NCI-H1105 (cell line): ENCODE measurements around the gene SLC12A4.
"Not testable (repeated sequence)": the region's sequence is repeated elsewhere in the genome, so short reads cannot be mapped to it uniquely, and the experiment has no call there.

Experiments used
- DNase-seq: peaks from one replicate; lab custom pipeline; 2025; lab: John Stamatoyannopoulos, UW

The SLC12A4 gene

DNA sequence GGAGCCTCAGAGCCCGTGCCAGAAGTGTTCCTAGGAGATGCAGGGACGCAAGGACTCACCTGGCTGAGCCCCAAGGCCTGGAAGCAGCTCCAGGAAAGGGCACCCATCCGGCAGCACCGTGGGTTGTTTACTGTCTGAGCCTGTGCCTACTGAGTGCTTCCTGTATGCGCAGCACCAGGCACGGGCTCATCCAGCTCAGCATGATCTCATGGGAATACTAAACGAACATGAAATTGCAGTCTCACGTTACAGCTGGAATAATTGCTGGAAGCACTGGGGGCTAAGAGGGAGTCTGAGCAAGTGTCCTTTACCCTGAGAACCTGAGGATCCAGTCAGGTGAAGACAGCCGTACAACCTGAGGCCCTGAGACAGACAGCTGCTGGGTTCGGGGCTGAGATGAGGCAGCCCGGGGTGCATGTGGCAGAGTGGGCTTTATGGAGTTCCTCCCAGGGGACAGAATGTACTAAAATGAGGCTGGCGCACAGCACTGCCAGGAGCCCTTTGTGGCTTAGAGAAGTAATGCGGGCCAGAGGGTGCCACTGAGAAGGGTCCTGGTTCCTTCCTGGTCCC, 42.2 kb downstream of the SLC12A4 start:
- DNase-seq: peak; percentile 61

DNA sequence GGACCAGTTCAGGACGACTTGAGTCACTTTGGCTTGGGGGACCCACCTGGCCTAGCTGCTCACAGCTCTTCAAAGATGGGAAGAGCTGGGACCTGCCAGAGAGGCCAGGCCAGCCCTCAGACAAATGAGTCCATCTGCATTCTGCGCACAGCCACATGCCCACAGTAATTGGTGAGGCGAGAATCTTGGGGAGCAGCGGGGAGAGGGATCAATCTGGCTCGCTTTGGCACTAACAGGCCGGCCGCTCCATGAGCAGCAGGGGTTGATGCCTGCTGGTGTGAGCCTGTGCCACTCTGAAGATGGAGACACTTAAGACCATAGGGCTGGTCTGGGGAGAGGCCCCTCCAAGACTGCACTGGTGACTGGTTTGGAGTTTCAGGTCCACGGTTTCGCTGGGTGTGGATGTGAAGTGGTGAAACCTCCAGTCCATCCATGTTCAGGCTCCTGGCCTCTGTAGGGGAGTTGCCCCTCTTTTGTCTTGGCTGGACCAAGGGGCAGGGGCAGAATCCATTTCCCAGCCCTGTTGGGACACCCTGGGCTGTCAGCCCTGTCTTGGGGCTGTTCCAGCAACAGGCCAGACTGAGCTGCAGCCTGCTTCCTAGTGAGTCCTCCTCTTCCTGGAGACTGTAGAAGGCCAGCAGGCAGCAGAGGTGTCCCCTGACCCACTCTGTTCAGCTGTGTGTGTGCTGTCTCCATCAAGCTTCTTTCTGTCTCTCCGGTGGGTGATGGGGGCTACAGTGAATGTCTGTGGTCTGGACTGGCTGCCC, 44.1 kb downstream of the SLC12A4 start:
- DNase-seq: no peak

DNA sequence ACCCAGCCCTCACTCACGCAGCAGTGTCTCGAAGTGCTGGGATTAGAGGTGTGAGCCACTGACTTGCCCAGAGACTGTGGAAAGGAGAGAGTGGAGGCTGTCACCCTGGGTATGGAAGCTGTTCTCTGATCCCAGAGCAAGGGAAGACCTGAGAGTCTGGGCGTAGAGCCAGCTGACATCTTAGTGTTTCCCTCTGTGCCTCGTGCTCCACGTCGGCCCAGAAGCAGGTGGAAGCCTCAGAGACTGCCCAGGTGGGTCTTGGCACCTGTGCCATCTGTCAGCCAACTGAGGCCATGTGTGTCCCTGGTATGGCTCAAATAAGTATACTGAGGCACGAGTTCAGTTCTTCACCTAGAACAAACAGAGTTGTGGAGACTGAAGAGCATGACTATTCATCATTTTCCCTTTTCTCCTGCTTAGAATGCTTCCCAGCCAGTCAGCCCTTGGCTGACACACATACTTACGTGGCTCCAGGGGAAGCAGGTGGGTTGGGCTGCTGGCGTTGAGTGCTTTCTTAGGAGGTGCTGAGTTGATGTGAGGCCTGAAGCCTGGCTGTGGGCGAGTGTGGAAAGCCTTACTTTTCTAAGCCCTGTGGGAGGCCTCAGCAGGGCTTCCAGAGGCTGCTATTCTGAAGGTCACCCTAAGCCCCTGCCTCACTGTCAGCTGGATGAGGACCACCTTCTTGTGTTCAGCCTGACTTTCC, 44.9 kb downstream of the SLC12A4 start:
- peak; percentile 35 for DNase-seq

DNA sequence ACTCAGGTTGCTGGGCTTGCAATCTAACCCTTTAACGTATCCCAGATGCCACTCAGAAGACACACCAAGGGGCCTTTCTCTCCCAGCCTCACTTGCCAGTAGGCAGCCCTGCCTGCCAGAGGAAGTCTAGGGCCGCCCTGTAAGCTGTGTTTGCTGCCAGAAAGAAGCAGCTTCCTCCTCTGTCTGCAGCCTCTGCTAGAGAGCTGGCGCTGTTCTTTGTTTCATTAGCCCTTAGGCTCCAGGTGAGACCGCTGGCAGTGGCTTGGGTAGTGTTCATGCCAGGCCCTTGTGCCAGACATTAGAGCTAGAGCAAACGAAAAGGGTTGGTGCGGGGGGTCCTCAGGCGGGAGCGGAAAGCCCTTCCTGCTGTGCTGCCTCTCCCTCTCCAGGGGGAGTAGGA, 45.7 kb downstream of the SLC12A4 start:
- peak; percentile 21 for DNase-seq

DNA sequence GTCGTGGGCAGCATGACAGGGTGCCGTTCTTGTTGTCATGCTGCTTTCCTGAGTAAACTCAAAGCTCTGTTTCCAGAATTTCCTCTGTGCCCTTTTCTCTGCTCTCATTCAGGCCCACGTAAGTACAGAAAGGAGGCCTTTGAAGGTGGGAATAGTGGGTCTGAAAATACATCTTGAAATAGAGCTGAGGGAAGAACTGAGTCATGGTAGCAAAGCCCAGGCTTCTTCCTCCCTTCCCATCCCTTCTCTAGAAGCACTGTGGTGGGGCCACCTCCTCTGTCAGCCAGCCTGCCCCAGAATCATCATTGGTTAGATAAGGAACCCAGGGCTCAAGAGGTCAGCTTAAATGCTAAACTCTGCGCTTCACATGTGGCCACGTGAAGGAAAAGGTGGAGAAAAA, 46.2 kb downstream of the SLC12A4 start:
- no peak for DNase-seq

DNA sequence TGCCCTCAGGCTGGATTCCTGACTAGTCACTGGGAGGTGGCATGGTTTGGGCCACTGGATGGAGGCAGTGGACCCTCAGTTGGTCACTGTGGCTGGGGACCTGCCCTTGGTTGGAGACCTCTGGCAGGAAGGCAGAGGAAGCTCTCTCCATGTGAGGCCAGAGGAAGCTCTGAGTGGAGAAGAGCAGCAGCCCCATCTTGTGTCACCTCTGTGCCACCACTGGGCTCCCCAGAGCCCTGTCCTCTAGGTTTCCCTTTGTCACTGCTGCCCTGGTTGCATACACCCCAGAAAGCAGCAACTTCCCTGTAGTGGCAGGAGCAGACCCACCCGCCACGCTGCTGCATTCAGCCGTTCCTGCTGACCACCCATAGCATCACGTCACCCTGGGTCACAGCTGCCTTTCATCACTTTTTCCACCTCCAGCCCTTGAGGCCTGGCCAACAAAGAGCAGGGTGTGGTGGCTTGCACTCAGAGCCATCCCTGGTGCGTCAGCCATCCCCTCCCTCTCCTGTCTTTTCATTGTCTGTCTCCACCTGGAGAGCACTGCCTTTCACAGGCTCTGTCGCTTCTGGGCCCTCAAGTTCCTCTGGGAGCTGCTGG, 48.7 kb downstream of the SLC12A4 start:
- DNase-seq: no peak

DNA sequence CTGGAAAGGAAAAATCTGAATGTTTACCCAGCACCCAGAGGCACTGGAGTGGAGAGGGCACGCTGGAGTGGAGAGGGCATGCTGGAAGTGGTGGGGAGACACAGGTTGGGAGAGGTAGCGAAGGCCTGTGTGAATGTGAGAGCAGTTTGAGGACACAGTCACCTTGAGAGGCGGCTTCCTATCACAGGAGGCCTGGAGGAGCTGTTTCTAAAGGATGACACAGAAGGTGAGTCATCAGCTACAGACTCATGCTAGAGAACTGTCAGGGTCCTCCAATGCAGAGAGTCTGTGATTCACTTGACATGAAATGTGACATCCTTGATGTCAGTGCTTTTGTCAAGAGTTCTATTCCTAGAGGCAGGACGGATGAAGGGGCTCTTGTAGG, 50.6 kb downstream of the SLC12A4 start:
- DNase-seq: no peak

DNA sequence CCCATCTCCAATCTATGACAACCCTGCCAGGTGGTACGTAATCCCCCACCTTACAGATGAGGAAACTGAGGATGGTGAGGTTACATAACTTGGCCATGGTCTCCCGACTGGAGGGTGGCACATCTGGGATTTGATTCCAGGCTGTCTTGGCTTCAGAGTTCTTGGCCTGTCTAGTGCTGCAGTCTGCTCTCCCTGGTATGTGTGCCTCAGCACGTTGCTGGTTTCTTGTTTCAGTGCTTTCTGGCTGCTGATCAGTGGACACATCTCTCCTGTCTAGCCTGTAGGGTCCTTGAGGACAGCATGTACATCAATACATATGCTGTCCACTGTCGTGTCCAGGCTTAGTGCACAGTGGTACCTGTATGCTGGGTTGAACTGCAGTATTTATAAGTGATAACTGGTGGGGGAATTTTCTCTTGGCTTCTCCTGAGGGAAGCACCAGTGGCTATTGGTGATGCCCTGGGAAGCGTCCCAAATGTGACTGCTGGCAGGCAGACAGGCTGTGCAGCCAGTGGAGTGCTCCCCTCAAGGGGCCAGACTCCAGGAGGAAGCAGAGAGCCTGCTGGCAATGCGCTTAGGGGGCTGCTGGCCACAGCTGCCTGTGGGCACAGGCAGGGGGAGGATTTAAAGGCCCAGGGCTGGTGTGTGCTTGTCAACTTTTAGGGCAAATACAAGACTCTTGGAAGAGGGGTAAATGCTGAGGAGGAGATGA, 51.1 kb downstream of the SLC12A4 start:
- no peak for DNase-seq

DNA sequence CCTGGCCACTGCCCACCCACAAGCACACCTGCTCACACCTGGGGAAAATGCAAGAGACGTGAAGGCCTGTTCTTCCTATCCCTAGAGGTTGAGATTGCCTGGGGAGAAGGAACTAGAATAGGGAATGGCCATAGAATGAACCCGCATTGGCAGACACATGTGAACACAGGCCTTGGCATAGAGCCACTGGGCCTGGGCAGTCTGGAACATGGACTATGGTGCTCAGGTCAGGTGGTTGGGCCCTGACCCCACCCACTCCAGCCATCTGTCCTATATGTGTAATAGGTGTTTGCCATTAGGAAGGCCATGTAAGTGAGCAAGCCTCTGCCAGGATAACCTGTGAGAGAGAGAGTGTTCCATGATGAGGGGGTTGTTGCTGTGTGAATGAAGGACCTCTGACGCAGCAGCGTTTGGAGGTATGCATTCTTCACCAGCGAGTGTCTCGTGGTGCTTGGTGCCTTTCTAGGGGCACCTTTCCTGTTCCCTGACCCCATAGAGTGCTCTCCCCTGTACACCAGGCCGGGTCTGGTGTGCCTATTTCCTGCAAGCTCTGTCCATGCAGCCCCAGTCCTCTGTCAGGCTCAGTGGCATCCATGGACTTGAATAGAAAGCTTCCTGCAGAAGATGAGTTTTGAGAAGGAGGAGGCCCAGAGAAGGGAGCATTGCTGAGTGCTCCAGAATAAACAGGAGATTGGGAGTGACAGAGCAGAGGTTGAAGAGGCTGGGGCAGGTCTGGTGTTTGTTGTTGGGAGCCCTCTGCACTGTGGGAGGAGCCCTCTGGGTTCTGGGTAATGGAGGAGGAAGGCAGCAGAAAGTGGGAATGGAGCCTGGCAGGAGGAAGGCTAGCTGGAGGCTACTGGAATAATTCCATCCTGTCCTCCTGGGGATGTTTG, 52.4 kb downstream of the SLC12A4 start:
- no peak for DNase-seq

DNA sequence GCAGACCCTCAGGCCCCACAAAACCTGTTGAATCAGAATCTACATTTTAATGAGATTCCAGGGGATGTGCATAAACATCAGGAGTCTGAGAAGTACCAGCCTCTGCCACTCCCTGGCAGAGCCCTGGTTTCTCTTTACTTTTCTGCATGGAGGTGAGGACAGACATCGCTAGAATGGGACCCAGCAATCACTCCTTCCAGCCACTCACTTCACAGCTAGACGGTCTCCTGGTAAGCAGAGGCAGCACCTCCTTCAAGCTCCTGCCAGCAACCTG, 53.0 kb downstream of the SLC12A4 start:
- not testable (repeated sequence) for DNase-seq

DNA sequence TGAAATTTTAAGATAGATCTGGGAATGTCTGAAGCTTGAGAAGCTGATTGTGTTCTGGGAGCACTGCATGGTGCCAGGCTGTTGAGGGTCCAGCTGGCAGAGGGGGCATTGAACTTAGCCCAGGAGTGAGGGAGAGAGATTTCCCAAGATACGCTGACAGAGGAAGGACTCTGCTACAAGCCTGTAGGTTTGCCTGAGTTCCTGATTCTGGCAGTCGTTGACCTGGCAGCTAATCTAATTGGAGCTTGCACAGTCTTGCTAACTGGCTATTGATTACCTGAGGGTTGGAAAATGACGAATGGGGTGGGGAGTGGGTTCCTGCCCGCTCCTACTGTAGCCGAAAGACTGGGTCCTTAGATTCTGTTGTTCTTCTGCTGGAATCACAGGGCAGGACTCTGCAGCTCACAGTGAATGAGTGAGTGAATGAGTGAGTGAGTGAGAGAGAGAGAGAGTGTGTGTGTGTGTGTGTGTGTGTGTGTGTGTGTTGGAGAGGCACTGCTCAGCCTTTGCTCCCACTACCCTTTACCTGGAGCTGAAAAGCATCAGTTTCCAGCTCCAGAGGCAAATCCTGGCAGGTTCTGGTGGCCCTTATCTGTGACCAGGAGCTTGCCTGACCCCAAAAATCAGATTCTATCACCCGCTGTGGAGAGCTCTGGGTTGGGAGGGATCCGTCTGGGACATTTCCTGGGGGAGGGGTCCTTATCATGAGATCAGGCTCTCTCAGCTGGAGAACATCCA, 53.5 kb downstream of the SLC12A4 start:
- DNase-seq: no peak

DNA sequence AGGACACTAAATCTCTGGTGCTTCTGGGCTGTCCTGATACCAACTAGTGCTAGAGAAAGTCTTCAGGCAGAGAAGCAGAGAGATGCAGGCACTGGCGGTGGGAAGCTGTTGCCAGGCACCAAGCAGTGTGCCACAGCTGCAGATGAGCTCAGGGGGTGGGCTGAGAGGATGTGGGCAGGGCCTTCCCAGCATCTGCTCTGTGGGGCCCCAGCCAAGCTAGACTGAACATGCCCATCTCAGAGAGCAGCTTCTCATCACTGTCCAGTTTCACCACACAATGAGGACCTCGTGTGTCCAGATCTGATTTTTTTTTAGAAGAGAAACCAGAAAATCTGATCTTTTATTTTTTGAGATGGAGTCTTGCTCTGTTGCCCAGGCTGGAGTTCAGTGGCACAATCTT, 58.3 kb downstream of the SLC12A4 start:
- DNase-seq: no peak

DNA sequence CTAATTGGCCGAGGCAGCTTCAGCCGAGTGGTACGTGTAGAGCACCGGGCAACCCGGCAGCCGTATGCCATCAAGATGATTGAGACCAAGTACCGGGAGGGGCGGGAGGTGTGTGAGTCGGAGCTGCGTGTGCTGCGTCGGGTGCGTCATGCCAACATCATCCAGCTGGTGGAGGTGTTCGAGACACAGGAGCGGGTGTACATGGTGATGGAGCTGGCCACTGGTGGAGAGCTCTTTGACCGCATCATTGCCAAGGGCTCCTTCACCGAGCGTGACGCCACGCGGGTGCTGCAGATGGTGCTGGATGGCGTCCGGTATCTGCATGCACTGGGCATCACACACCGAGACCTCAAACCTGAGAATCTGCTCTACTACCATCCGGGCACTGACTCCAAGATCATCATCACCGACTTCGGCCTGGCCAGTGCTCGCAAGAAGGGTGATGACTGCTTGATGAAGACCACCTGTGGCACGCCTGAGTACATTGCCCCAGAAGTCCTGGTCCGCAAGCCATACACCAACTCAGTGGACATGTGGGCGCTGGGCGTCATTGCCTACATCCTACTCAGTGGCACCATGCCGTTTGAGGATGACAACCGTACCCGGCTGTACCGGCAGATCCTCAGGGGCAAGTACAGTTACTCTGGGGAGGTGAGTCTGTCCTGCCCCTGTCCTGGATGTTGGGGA, 59.2 kb downstream of the SLC12A4 start:
- no peak for DNase-seq

DNA sequence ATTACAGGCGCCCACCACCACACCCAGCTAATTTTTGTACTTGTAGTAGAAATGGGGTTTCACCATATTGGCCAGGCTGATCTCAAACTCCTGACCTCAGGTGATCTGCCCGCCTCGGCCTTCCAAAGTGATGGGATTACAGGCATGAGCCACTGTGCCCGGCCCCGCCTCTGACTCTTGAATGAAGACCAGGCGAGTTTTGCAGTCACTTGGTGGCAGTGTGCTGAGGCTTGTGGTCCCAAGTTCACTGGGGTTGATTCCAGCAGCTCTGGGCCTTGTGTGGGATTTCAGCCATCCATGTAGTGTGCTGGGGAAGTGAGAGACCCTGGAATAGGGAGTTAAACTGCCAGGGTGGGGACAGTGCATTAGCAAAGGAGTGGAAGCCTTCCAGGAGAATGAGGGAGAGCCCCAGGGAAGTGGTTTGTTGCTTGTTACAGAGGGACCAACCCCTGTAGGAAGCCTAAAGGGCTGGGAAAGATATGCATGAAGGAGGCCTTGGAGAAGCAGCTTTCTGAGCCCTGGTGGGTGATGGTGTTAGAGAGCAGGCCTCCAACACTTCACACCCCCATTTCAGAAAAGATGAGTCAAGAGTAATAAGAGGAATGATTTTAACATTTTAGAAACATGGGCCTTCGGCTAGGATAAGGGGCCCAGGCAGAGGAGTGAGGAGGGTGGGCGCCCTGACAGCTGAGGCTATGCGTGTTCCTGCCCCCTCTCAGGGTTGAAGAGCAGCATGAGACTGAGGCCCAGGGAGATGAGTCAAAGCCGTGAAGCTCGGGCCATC, 60.8 kb downstream of the SLC12A4 start:
- no peak for DNase-seq

DNA sequence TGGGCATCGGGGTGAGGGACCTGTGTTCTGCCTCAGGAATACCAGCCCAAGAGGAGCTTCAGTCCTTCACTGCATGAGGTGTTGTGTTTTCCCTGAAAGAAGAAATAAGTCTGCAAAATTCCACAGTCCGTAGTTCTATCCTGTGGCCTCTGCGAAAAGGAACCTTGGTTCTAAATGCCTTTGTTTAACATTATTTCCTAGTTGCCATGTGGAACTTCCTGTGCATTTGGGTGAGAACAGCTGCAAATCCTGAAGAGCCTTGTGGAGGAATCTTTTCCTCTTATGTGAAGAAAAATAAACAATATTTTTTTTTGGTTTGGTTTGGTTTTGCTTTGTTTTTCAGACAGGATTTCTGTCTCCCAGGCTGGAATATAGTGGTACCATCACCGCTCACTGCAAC, 65.6 kb downstream of the SLC12A4 start:
- no peak for DNase-seq

DNA sequence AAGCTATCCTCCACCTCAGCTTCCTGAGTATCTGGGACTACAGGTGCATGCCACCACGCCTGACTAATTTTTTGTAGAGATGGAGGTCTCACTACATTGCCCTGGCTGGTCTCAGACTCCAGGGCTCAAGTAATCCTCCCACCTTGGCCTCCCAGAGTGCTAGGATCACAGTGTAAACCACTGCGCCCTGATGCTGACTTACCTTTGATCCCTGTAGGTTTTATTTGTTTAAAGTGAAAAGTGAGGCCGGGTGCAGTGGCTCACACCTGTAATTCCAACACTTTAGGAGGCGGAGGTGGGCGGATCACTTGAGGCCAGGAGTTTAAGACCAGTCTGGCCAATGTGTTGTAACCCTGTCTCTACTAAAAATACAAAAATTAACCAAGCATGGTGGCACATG, 66.7 kb downstream of the SLC12A4 start:
- DNase-seq: no peak

DNA sequence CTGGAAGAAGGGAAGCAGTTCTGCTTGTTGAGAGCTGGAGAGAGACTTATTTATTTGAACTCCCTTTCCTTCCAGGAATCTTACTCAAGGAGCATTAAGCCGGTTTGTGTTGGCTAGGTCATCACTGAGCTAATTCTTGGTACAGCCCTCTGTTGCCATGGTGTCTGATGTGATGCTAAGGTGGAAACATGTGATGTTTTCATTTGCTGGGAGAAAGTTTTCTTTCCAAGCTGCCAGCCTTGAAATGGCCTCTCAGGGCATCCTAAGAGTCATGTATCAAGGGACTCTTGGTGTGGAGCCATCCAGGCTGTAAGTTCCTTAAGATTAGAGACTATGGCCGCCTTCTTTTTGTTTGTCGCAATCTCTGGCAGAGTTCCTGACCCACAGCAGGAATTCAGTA, 71.2 kb downstream of the SLC12A4 start:
- no peak for DNase-seq

DNA sequence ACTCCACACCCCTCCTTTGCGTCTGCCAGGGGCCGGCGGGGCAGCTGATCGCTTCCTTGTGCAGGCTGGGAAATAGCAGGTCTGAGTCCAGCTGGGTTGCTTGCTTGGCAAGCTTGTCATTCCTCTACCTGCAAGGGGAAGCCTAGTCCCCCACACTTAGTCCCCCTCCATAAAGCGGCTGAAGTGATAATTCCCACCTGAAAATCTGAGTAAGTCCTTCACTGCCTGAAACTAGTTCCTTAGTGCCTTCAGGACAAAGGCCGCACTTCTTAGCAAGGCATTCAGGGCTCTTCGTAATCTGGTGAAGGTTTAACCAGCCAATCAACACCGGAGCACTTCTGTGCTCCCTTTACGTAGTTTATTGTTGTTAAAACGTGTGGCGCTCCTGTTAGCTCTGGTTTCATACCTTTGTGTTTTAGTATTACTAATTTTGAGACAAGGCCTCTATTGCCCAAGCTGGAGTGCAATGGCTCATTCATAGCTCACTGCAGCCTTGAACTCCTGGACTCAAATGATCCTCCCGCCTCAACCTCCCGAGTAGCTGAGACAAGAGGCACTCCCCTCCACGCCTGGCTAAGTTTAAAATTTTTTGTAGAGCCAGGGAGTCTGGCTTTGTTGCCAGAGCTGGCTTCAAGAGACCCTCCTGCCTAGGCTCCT, 74.6 kb downstream of the SLC12A4 start:
- DNase-seq: no peak
